NCI-H2171 treated with DMSO at 0.1 percent for 48 hours (cell line): ENCODE data around the gene CYP2A7.
"Not testable (repeated sequence)": the region's sequence is repeated elsewhere in the genome, so short reads cannot be mapped to it uniquely, and the experiment has no call there.

Source experiments
- DNase-seq: peaks from one replicate; lab custom pipeline; 2025; lab: John Stamatoyannopoulos, UW

The CYP2A7 gene

GRCh38 chr19:40899964-40900363 lies 17.9 kb upstream of the CYP2A7 start:
- not testable (repeated sequence) for DNase-seq

- DNase-seq = not testable (repeated sequence)
Observed at GRCh38 chr19:40896843-40897789, 15.1 kb upstream of the CYP2A7 start.

- DNase-seq = no peak
Observed at GRCh38 chr19:40896418-40896796, 14.4 kb upstream of the CYP2A7 start.

GRCh38 chr19:40893112-40893511 lies 11.1 kb upstream of the CYP2A7 start:
- no peak for DNase-seq

- no peak for DNase-seq
Observed at GRCh38 chr19:40889366-40889765, 7.3 kb upstream of the CYP2A7 start.

- no peak for DNase-seq
Observed at GRCh38 chr19:40888191-40888590, 6.2 kb upstream of the CYP2A7 start.

- DNase-seq = not testable (repeated sequence)
Observed at GRCh38 chr19:40884187-40884931, 2.3 kb upstream of the CYP2A7 start.

- not testable (repeated sequence) for DNase-seq
Observed at GRCh38 chr19:40879349-40879748, 2.7 kb downstream of the CYP2A7 start.

- DNase-seq = not testable (repeated sequence)
Observed at GRCh38 chr19:40875526-40875951, 6.5 kb downstream of the CYP2A7 start.

GRCh38 chr19:40874874-40875273 lies 7.2 kb downstream of the CYP2A7 start:
- DNase-seq = not testable (repeated sequence)

GRCh38 chr19:40873873-40874272 lies 8.2 kb downstream of the CYP2A7 start:
- not testable (repeated sequence) for DNase-seq

GRCh38 chr19:40872209-40872608 lies 9.8 kb downstream of the CYP2A7 start:
- no peak for DNase-seq

GRCh38 chr19:40867701-40868100 lies 14.3 kb downstream of the CYP2A7 start:
- DNase-seq = no peak

- not testable (repeated sequence) for DNase-seq
Observed at GRCh38 chr19:40864739-40865496, 17.1 kb downstream of the CYP2A7 start.

- no peak for DNase-seq
Observed at GRCh38 chr19:40862785-40863184, 19.2 kb downstream of the CYP2A7 start.

- DNase-seq = no peak
Observed at GRCh38 chr19:40862333-40862732, 19.7 kb downstream of the CYP2A7 start.

- DNase-seq = no peak
Observed at GRCh38 chr19:40858109-40858508, 23.9 kb downstream of the CYP2A7 start.

- not testable (repeated sequence) for DNase-seq
Observed at GRCh38 chr19:40852467-40853152, 29.4 kb downstream of the CYP2A7 start.

- not testable (repeated sequence) for DNase-seq
Observed at GRCh38 chr19:40850277-40850676, 31.8 kb downstream of the CYP2A7 start, which contains the start of gene CYP2A6. Gene CYP2A6, minus strand, starts transcription at chr19:40850447. Its CDS starts 21 bp downstream, at chr19:40850426.

GRCh38 chr19:40846722-40847121 lies 35.3 kb downstream of the CYP2A7 start:
- not testable (repeated sequence) for DNase-seq

GRCh38 chr19:40843653-40844052 lies 38.4 kb downstream of the CYP2A7 start:
- DNase-seq = not testable (repeated sequence)
